HG02970 (cell line): Measurements from ENCODE around the gene ZBTB33.

Source experiments
- ATAC-seq: cut with Tn5 transposase; IDR thresholded peaks from one replicate; pipeline ENCODE4 v1.9.1; 2021; ENCODE audit warnings: mild to moderate bottlenecking, moderate library complexity, moderate number of reproducible peaks; ENCODE audit not compliant: unreplicated experiment, low FRiP score

Gene ZBTB33

GRCh38 chrX:120302434-120302833 lies 51.8 kb downstream of the ZBTB33 start:
- peak; percentile 70 for ATAC-seq

GRCh38 chrX:120304256-120304655 lies 53.6 kb downstream of the ZBTB33 start:
- ATAC-seq, result no peak

DNA sequence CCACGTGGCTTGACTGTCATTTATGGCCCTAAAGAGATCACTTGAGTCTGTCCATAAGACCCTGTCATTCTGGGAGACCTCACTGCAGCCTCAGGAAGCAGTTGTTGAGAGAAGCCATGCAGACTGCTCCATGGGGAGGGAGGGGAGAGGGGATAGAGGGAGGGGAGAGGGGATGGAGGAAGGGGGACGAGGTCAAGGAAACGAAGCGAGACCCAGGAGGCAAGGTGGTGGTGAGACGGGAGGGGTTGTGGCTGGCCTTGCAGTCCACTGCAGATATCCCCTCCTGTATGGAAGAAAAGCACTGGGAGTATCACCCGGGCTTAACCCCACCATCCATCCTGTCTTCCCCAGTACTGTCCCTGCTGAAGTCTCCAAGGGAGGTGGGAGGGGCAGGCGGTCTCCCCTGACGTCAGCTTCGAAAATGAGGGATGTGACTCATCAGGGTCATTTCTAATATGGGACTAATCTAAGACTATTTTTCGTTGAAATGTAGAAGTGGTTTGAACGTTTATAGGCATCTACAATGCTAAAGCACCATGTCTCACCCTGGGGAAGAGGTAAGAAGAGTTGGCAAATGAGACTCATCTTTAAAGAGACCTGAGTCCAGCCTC lies 55.0 kb downstream of the ZBTB33 start:
- no peak for ATAC-seq

- no peak for ATAC-seq
These were observed 56.0 kb downstream of the ZBTB33 start for GRCh38 chrX:120306630-120307029.
